NCI-H2196 (cell line): ENCODE results near the gene LPCAT3.

Source experiments
- DNase-seq: peaks from one replicate; lab custom pipeline; 2025; ENCODE audit not compliant: unreplicated experiment; lab: John Stamatoyannopoulos, UW

Gene LPCAT3

DNA sequence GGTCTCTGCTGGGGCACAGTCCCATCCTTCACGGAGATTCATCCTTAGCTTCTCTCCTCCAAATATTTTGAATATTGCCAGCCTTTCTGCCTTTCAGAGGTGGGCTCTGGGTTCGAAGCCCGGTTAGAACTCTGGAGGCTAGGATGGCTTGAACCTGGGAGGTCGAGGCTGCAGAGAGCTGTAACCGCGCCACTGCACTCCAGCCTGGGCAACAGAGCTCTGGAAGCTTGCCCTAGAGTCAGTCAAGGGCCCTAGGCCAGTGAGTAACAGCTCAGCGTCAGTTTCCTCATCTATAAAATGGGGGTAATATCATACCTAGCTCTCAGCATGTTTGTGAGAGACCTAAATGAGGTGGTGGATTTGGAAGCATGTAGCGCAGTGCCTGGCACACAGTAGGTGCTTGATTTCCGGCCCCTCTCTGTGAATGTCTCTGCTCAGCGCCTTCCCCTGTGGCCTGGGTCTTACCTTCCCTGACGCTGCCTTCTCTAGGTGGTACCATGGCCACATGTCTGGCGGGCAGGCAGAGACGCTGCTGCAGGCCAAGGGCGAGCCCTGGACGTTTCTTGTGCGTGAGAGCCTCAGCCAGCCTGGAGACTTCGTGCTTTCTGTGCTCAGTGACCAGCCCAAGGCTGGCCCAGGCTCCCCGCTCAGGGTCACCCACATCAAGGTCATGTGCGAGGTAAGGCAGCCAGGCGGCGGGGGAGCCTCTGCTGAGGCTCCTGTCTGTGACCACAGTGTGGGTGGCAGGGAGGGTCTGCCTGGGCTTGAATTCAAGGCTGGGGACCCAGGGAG, 63.8 kb downstream of the LPCAT3 start:
- DNase-seq: no peak

DNA sequence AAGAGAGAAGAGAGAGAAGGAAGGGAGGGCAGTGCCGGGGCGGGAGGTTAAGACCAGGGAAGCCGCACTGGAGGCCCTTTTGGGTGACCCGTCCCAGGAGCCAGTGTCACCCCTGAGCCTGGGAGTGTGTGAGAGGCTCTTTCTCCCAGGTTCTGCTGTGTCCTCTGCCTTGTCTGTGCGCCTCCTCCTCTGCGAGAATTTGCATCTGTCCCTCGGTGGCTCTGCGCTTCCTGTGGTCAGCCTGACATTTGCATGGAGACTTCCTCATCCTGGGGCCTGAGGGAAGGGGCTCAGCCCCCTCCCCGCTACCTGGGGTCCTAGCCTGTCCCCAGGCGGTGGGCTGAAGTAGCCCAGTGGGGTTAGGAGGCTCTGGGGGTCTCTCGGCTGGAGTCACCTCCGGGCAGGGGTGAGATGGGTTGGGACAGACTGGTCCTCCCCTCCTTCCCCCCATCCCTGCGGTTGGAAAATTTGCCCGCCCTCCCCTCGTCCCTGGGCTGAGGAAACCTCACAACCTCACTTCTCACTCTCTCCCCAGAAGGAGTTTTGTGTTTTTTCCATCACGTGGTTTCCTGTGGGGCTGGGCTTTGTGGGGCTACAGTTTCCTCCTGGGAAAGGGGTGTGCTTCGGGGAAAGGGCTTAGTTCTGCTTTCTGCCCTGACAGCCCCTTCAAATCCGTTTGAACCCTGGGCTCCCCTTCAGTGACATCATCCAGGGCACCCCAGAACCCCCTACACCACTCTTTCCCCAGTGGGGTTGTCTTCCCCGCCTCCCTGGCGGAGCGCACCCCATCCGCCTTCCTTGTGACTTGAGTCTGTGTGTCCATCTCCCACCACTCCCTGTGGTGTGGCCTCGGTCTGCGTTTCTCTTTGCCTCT, 64.6 kb downstream of the LPCAT3 start:
- no peak for DNase-seq

DNA sequence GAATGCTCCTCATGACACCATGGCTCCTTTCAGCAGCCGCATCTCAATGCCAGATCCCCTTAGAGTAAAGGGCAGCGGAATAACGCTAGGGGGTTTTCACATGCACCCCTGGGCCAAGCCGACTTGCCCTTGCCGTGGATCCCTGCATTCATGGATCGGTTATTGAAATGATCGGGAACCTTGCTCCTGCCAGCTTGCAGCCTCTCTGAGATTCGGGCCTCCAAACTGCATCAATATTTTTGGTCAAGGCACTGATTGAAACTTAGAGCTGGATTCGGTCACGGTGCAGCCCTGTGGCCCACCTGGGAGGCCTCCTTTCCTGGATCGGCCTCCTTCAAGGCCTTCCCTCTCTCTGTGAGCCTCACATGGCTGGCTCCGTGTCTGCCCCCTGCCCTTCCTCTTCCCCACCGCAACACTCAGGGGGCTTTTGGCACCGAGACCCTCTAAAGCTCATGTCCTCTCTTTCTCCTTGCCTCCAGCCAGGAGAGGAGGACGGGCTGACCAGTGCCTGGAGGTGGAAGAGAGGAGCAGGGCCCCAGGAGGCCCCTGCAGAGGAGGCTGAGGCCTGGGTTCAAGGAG, 65.3 kb downstream of the LPCAT3 start:
- no peak for DNase-seq

DNA sequence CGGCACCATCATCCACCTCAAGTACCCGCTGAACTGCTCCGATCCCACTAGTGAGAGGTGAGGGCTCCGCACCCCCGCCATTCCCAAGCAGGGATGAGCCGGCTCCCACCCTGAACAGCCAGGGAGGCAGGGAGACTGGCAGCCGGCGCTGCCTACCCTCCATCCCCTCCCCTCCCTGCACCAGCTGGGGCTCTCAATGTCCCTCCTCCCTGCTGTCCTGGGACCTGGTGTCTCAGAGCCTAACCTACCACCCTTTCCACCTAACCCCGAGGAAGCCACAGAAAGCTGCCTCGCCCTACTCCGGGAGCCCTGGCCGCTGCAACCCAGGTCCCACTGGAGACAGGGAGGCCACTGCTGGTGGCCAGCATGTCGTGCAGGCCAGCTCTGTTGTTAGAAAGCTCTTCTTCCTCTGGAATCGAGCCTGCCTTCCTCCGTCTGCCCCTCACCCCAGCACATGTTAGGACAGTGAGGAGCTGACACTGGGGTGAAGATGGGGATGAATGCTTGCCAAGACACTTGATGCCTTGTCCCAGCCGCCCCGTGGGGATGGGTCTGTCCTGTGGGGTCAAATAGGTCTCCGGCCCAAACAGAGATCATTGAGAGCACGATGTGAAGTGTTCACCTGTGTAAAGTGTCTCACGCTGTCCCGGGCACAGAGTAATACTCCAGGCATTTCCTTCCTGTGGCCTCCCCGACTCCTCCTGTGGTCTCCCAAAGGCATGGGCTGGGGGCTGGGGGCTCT, 66.0 kb downstream of the LPCAT3 start:
- no peak for DNase-seq

DNA sequence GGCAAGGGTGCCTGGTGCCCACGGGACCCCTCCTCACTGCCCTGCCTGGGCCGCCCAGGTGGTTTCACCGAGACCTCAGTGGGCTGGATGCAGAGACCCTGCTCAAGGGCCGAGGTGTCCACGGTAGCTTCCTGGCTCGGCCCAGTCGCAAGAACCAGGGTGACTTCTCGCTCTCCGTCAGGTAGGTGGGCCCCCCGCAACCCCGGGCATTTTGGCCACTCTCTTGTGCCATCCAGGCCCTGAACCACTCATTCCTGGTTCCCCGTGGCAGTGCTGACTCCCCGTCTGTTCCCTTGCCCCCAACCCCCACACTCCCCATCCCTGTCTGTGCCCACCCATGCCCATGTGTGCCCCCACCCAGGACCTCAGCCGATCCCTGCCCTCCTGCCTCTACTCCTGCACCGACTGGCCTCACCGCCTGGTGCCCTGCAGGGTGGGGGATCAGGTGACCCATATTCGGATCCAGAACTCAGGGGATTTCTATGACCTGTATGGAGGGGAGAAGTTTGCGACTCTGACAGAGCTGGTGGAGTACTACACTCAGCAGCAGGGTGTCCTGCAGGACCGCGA, 66.6 kb downstream of the LPCAT3 start:
- DNase-seq: no peak

DNA sequence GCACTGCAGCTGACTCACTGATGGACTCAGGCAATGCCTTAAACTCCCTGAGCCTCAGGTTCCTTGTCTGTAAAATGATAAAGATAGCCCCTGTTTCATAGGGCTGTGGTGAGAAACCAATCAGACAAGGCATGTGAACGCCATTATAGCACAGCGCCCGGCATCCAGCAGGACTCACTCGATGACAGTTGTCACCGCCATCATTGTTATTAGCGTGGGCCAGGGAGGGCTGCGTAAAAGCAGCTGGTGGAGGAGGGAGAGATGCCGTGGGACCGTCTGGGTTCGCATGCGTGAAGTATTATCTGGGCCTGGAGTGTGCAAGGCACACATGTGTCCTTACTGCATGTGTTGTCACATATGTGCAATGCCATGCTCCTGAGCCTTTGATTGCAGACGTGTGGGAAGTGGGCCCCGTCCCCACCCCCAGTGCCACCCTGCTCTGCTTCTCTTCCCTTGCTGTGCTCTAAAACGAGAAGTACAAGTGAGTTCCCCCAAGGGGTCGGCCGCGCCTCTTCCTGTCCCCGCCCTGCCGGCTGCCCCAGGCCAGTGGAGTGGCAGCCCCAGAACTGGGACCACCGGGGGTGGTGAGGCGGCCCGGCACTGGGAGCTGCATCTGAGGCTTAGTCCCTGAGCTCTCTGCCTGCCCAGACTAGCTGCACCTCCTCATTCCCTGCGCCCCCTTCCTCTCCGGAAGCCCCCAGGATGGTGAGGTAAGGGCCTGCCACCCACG, 67.3 kb downstream of the LPCAT3 start, which contains the start of gene PTPN6:
Gene PTPN6, plus strand, starts transcription at position 546 of the 730 bp plus-strand sequence. Its CDS starts 157 bp downstream, at position 703.
- DNase-seq: no peak

DNA sequence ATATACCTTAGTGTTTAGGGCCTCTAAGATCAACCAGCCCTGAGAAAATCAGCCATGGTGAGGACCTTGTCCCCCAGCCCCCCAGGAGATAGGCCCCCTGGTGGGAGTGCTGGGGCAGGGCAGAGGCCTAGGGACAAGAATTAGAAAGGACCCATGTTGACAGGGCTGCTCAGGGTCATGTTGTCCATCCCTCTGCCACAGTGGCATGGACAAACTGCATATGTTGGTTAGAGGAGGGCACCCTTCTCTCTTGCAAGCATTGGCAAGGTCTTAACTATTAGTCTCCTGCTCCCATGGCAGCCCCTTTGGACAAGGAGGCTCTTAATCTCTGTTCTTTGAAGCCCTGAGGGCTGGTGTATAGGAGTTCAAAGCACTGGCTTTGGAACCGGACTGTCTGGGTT, 67.9 kb downstream of the LPCAT3 start:
- no peak for DNase-seq

DNA sequence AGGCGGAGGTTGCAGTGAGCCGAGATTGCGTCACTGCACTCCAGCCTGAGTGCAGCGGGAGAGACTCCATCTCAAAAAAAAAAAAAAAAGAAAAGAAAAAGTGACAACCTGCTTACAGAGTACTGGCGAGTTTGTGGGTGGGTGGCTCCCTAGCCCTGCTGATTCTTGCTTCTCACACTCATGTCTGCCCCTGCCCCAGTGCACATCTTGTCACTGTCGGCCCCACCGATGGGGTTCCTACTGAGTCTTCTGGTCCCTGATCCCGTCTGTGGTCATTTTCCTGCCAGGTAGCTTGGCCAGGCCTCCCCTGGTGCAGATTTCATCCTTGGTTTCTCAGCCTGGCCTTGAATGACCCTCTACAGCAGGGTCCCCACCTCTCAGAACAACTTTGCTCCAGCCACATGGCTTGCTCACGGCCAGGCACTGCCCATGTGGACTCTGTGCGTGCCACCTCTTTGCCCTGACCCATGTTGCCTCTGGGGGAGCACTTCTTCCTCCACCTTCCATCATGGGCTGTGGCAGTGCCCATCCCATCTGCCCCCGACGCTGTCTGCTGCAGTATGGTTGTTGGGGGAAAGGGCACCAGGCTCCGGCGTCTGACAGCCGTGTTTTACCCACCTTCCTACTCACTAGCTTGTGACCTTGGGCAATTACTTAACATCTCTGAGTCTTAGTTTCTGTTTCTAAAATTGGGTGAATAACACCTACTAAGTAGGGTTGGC, 69.2 kb downstream of the LPCAT3 start:
- no peak for DNase-seq

DNA sequence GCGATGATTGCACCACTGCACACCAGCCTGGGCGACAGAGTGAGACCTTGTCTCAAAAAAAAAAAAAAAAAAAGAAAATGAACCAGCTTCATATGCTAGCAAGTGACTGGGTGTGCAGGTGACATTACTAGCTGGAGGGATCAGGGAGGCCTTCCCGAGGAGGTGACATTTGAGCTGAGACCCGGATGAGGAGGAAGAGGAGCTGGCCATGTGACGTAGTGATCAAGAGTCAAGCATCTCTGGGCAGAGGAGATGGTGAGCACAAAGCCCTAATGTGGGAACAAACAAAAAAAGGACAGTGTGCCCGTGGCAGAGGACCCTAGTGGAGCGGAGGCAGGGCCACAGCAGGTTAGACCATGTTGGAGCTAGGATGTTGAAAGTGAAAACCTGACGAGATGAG, 70.7 kb downstream of the LPCAT3 start:
- no peak for DNase-seq

DNA sequence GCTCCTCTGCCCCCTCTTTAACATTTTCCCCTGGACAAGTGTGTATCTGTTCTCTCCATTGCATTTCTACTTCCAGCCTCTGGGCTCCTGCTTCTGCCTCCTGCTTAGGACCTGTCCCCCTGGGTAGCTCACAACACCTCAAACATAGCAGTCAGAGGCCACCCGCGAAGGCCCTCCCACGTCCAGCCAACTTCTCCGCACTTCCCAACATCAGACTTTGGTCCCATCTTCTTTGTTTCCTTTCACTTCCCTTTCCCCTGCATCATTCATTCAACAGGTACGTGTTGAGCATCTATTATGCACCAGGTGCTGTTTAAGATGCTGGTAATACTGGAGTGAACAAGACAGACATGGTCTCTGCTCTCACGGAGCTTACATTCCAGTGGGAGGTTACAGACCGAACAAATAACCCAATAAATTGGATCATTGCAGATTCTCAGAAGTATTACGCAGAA, 71.3 kb downstream of the LPCAT3 start:
- no peak for DNase-seq

DNA sequence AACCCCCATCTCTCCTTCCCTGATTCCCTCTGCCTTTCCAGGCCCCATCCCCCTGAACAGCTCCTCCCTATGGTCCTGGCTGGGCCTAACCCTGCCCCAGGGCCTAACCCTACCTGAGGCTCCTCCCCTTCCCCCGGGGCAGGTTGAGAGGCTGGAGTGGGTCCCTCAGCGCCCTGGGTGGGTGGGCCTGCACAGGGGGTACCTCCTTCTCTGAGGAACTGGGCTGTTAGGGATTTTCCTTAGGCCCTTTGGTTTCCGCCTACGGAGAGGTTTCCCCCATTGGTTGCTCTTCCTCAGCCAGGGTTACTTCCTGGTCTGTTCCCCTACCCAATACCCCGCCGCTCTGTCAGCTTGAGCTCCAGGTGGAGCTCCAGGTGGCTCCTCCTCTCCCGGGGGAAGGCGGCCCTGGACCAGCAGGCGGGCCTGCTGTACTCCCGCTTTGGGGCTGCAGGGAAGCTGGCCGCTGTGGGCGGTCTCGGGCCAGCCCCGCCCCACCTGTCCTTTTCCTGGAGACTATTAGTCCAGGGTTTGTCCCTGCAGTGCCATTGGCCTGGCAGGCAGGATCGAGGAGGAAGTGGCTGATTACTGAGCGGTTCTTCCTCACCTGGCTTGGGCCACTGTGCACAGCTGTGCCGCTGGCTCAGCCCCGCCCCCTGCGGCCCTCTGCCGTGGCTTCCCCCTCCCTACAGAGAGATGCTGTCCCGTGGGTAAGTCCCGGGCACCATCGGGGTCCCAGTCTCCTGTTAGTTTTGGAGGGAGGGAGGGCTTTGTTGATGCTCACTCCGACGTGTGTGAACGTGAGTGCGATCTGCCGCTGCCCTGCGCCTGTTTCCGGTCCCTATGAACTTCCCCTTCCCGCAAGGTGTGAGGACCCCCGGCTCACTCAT, 72.0 kb downstream of the LPCAT3 start:
- DNase-seq: peak; percentile 85

DNA sequence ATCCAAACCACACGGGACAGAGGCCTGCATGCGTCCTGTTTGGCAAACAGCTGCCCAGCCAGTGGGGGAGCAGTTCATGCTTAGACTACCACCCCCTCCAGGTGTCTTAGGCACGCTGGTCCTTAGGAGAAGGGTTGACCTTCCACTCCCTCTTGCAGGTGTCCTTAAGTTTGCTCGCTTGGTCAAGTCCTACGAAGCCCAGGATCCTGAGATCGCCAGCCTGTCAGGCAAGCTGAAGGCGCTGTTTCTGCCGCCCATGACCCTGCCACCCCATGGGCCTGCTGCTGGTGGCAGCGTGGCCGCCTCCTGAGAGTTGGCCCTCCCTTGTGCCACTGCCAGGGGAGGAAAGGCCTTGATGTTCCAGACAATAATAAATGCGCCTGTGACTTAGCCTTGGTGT, 72.7 kb downstream of the LPCAT3 start:
- no peak for DNase-seq

DNA sequence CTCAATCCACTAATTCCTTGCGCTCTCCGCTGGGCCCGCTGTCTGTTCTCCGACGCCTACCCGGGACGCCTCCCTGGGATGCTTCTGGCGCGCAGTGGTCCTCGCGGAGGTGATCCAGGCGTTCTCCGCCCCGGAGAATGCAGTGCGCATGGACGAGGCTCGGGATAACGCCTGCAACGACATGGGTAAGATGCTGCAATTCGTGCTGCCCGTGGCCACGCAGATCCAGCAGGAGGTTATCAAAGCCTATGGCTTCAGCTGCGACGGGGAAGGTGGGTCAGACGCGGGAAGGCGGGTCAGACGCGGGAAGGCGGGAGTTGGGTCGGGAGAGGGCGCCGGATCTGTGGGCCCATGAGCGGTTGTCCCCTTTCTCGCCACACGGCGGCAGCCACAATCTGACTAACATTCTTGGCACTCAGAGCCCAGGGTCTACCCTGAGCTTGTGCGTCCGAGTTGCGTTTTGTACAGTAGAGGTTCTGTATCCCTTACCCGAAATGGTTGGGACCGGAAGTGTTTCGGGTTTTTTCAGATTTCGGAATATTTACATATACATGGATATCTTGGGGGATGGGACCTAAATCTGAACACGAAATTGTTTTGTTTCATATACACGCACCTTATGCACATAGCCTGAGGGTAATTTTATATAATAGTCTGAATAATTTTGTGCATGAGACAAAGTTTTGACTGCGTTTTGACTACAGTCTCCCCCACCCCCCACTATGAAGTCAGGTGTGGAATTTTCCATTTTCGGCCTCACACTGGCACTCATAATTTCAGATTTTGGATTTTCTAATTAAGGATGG, 73.7 kb downstream of the LPCAT3 start:
- peak; percentile 80 for DNase-seq

DNA sequence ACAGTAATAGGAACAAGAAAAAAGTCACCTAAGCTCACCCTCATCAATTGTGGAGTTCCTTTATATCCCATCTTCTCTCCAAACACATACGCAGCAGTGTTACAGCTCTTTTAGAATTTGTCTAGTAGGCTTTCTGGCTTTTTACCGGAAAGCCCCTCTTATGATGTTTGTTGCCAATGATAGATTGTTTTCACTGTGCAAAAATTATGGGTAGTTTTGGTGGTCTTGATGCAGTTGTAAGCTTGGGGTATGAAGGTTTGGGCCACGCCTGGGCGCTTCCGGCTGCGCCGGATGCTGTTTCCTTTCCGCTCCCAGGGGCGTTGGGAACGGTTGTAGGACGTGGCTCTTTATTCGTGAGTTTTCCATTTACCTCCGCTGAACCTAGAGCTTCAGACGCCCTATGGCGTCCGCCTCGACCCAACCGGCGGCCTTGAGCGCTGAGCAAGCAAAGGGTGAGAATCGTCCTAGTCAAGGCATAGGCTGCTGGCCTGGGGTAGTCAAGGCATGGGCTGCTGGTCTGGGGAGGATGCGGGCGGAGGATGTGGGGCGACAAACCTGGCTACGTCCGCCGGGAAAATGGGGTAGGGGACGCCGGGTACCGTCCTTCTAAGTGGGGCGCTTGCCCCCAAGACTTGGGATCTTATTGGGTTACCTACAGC, 74.4 kb downstream of the LPCAT3 start, which contains the start of the genes C12orf57 and RNU7-1:
Gene C12orf57, plus strand, starts transcription at position 301 of the 659 bp plus-strand sequence. Its CDS starts 100 bp downstream, at position 401.
Gene RNU7-1, plus strand, starts transcription at position 95 of the 659 bp plus-strand sequence.
- peak; percentile 47 for DNase-seq

DNA sequence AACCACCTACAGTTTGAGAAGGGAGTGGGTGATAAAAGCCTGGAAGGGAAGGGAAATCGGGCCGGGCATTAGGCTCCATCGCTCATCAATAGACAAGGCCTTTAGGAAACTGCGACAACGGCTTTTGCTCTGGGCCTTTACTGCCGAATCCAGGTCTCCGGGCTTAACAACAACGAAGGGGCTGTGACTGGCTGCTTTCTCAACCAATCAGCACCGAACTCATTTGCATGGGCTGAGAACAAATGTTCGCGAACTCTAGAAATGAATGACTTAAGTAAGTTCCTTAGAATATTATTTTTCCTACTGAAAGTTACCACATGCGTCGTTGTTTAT, 74.9 kb downstream of the LPCAT3 start:
- DNase-seq: peak; percentile 72

DNA sequence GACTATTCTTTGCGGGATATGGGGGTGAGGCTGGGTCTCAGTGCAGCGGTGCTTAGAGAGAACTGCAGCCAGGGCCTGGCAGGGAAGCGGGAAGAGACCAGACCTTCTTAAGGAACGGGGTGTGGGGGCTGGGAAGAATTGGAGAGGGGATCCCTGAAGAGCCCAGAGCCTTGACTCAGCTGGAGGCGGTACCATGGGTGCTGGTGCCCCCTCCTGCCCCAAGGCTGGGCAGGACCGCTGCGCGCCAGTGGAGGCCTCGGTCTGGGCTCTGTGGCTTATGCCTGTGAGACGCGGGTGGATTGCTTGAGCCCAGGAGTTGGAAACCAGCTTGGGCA, 76.0 kb downstream of the LPCAT3 start:
- DNase-seq: no peak

DNA sequence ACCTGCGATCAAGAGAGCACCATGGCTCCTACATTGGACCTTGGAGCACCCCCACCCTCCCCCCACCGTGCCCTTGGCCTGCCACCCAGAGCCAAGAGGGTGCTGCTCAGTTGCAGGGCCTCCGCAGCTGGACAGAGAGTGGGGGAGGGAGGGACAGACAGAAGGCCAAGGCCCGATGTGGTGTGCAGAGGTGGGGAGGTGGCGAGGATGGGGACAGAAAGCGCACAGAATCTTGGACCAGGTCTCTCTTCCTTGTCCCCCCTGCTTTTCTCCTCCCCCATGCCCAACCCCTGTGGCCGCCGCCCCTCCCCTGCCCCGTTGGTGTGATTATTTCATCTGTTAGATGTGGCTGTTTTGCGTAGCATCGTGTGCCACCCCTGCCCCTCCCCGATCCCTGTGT, 76.5 kb downstream of the LPCAT3 start:
- DNase-seq: no peak
